IMR-90 (cell line): Measurements from ENCODE around the gene KIF3B. TPM values are rescaled to one million over a fixed set of nuclear protein-coding genes. Genes with fewer than 3 reads are reported as not detected.

Experiments
- ATAC-seq: fragments of 200-7000 bp; cut with Tn5 transposase; 2 replicates; pipeline ENCODE4 v1.9.1; 2020; ENCODE audit warnings: low read depth, mild to moderate bottlenecking, moderate library complexity
- BruUV-seq: library from RNA; stranded (reverse); fragments of 400-500 nt; replicated peaks from 2 replicates; lab custom pipeline; 2021; lab: Mats Ljungman, UMichigan
- CTCF ChIA-PET: fragments of 300-600 bp; formaldehyde crosslinking; extraction: SDS; loops from one replicate; lab custom pipeline; 2021; ENCODE audit warnings: antibody characterized with exemption; lab: Yijun Ruan, JAX
- POLR2A ChIA-PET: fragments of 300-600 bp; sonication (Branson Sonifier 250); formaldehyde crosslinking; loops from one replicate; lab custom pipeline; 2022; ENCODE audit warnings: antibody characterized with exemption; ENCODE audit not compliant: unreplicated experiment; lab: Charles Lee
- DNase-seq: peaks from one replicate; pipeline ENCODE4 v3.0.0; 2013
- H2AFZ ChIP-seq: replicated peaks from 2 replicates; pipeline ENCODE3; 2013; ENCODE audit warnings: low read length, mild to moderate bottlenecking; ENCODE audit not compliant: poor library complexity
- H2AK5ac ChIP-seq: 2 replicates; pipeline ENCODE4 v1.6.1; 2013; ENCODE audit warnings: low read depth, low read length, inconsistent platforms
- H2AK9ac ChIP-seq: replicated peaks from 2 replicates; pipeline ENCODE3; 2013; ENCODE audit warnings: mild to moderate bottlenecking, low read depth, low read length, moderate library complexity; ENCODE audit not compliant: poor library complexity
- H2BK120ac ChIP-seq: 2 replicates; pipeline ENCODE4 v1.6.1; 2013; ENCODE audit warnings: low read depth, low read length, inconsistent platforms
- H2BK15ac ChIP-seq: 3 replicates; pipeline ENCODE4 v1.6.1; 2013; ENCODE audit warnings: low read depth, low read length, inconsistent platforms
- H2BK20ac ChIP-seq: 2 replicates; pipeline ENCODE4 v1.6.1; 2013; ENCODE audit warnings: low read depth, mild to moderate bottlenecking, inconsistent platforms, low read length, moderate library complexity
- H2BK5ac ChIP-seq: 2 replicates; pipeline ENCODE4 v1.6.1; 2013; ENCODE audit warnings: mild to moderate bottlenecking, low read depth, low read length, inconsistent platforms; ENCODE audit not compliant: poor library complexity, severe bottlenecking
- H3K14ac ChIP-seq: replicated peaks from 2 replicates; pipeline ENCODE4 v1.6.1; 2013; ENCODE audit warnings: low read depth, low read length, inconsistent platforms
- H3K18ac ChIP-seq: 2 replicates; pipeline ENCODE4 v1.6.1; 2013; ENCODE audit warnings: low read depth, low read length, control low read depth
- H3K23ac ChIP-seq: 2 replicates; pipeline ENCODE4 v1.6.1; 2013; ENCODE audit warnings: low read depth, low read length, inconsistent platforms
- H3K27ac ChIP-seq: 2 replicates; pipeline ENCODE4 v1.5.1; 2013; ENCODE audit warnings: mild to moderate bottlenecking, control low read depth, low read length; ENCODE audit not compliant: insufficient read depth
- H3K27me3 ChIP-seq: 2 replicates; pipeline ENCODE4 v1.6.1; 2013; ENCODE audit warnings: low read length; ENCODE audit not compliant: control insufficient read depth, insufficient read depth
- H3K36me3 ChIP-seq: 2 replicates; pipeline ENCODE4 v1.6.1; 2013; ENCODE audit warnings: low read length, mixed read lengths; ENCODE audit not compliant: control insufficient read depth, insufficient read depth
- H3K4ac ChIP-seq: 2 replicates; pipeline ENCODE4 v1.6.1; 2013; ENCODE audit warnings: low read depth, low read length, inconsistent platforms
- H3K4me1 ChIP-seq: 2 replicates; pipeline ENCODE4 v1.6.1; 2013; ENCODE audit warnings: low read length, mixed read lengths; ENCODE audit not compliant: control insufficient read depth, insufficient read depth
- H3K4me2 ChIP-seq: 2 replicates; pipeline ENCODE4 v1.6.1; 2013; ENCODE audit warnings: low read depth, mild to moderate bottlenecking, control low read depth, low read length, moderate library complexity
- H3K4me3 ChIP-seq: 2 replicates; pipeline ENCODE4 v1.5.1; 2013; ENCODE audit warnings: low read depth, mild to moderate bottlenecking, control low read depth, low read length, moderate library complexity; ENCODE audit not compliant: insufficient read depth
- H3K56ac ChIP-seq: 2 replicates; pipeline ENCODE4 v1.6.1; 2013; ENCODE audit warnings: low read length, inconsistent platforms; ENCODE audit not compliant: insufficient read depth; ENCODE audit errors: extremely low read depth
- H3K79me1 ChIP-seq, 2 experiments: 2 replicates each; pipeline ENCODE4 v1.6.1; 2013; ENCODE audit warnings: low read length in 2 of 2, inconsistent platforms in 1 of 2, low read depth in 1 of 2
- H3K9ac ChIP-seq: 2 replicates; pipeline ENCODE4 v1.6.1; 2013; ENCODE audit warnings: low read depth, low read length, control low read depth
- H3K9me1 ChIP-seq: 2 replicates; pipeline ENCODE4 v1.6.1; 2013; ENCODE audit warnings: low read length, inconsistent platforms; ENCODE audit not compliant: insufficient read depth
- H3K9me3 ChIP-seq: 2 replicates; pipeline ENCODE4 v1.6.1; 2013; ENCODE audit warnings: low read length; ENCODE audit not compliant: control insufficient read depth, insufficient read depth
- H4K20me1 ChIP-seq: 2 replicates; pipeline ENCODE4 v1.6.1; 2013; ENCODE audit warnings: low read length, inconsistent platforms; ENCODE audit not compliant: insufficient read depth
- H4K5ac ChIP-seq: 2 replicates; pipeline ENCODE4 v1.6.1; 2013; ENCODE audit warnings: mild to moderate bottlenecking, low read depth, low read length, control low read depth
- H4K8ac ChIP-seq, 2 experiments: 2 replicates each; pipeline ENCODE4 v1.6.1; 2013; ENCODE audit warnings: low read depth in 2 of 2, low read length in 2 of 2, control low read depth in 1 of 2, inconsistent platforms in 1 of 2
- H4K91ac ChIP-seq: 2 replicates; pipeline ENCODE4 v1.6.1; 2013; ENCODE audit warnings: low read depth, low read length, inconsistent platforms; ENCODE audit not compliant: insufficient read depth
- CEBPB ChIP-seq: IDR thresholded peaks from 2 replicates; pipeline ENCODE4 v1.6.1; 2012; ENCODE audit warnings: low read depth, low read length, improper control_type of control experiment
- MAFK ChIP-seq: IDR thresholded peaks from 2 replicates; pipeline ENCODE4 v1.6.1; 2012; ENCODE audit warnings: low read depth, low read length, improper control_type of control experiment
- NFE2L2 ChIP-seq: fragments of 150-350 bp; IDR thresholded peaks from 2 replicates; pipeline ENCODE4 v1.6.1; 2016; ENCODE audit warnings: low read depth, mild to moderate bottlenecking, low read length
- RFX5 ChIP-seq: IDR thresholded peaks from 2 replicates; pipeline ENCODE4 v1.8.0; 2012; ENCODE audit warnings: low read depth, mild to moderate bottlenecking, low read length, moderate library complexity
- WGBS, 2 experiments: methylation state at CpG; one replicate each; pipeline versions ENCODE4 v1.1.5 to v1.1.7; 2013; ENCODE audit warnings: missing lambda C conversion rate in 2 of 2; ENCODE audit not compliant: insufficient read length in 1 of 2; ENCODE audit errors: extremely low coverage in 2 of 2; 5-methylcytosine and 5-hydroxymethylcytosine counted together
- dilution Hi-C: fragments of 300-500 bp; cut with HindIII; formaldehyde crosslinking; loops from one replicate; pipeline ENCODE4 v1.14.3; 2018; ENCODE audit warnings: low sequenced_read_pairs; ENCODE audit not compliant: unreplicated experiment
- in situ Hi-C: fragments of 300-500 bp; cut with MboI; formaldehyde crosslinking; loops from 3 replicates; pipeline ENCODE4 v1.14.3; 2019; ENCODE audit warnings: low sequenced_read_pairs, inconsistent platforms, mixed read lengths
- intact Hi-C: fragments of 100-400 bp; cut with micrococcal nuclease; formaldehyde crosslinking; loops from 2 replicates; pipeline ENCODE4 v1.10.0; 2022
- polyA plus RNA-seq, 3 experiments: library from polyadenylated mRNA; depleted of rRNA; stranded (reverse); fragments of >200 nt; gene quantifications; 2 replicates each; pipeline ENCODE4 v1.2.3, GENCODE V29; 2012; ENCODE audit warnings: low replicate concordance in 1 of 3
- total RNA-seq: library from RNA; depleted of rRNA; stranded (reverse); fragments of >200 nt; gene quantifications from 2 replicates; pipeline ENCODE4 v1.2.3, GENCODE V29; 2012
- TF ChIP-seq, protein P1 (sequence below): fragments of 150-350 bp; IDR thresholded peaks from 2 replicates; pipeline ENCODE4 v1.6.1; 2016; ENCODE audit warnings: low read depth, mild to moderate bottlenecking, low read length, moderate library complexity, borderline replicate concordance
- TF ChIP-seq, protein P2 (sequence below): fragments of 150-350 bp; IDR thresholded peaks from 2 replicates; pipeline ENCODE4 v1.6.1; 2017; ENCODE audit warnings: mild to moderate bottlenecking, antibody characterized with exemption, low read length, low read depth

KIF3B gene
- total and polyA plus RNA-seq, 2 of the 4 experiments (the other 2 are of a cell fraction) = 17.1 to 28.1 TPM

DNA sequence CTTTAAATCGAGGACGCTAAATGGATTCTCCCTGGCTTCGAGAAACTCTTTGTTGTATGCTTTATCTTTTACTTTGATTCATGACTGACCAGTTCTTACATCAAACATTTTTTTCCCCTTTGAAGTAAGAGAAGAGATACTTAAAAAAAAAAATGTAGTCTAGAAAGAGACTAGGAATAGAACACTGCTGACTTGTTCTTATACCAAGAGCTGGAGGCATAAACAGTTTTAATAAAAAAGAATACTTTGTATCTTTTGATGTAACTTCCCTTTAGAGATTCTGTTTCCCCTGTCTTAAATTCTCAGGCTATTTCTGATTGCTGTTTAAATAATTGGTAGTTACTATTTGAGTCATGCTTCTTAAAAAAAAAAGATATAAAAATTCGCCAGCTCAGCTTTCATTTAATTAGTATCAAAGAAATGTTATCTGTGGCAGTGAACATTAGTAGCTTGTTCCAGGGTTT lies 85.5 kb downstream of the KIF3B start:
- dilution Hi-C loops (no loop called here), in situ Hi-C loops (no loop called here), intact Hi-C loops (loop anchor here (5.0 kb wide), 1 partner anchor 34 kb away; no protein-coding TSS in a partner anchor)
- ChIA-PET CTCF (interaction anchor here (0.6 kb wide), 1 partner anchor 81 kb away, joined by 3 read pairs; no protein-coding TSS in a partner anchor), POLR2A (no interaction called here)
- H3K4me3 ChIP-seq = no peak overlapping the region
- H3K4ac ChIP-seq = no peak overlapping the region
- H3K36me3 ChIP-seq = peaks cover 1% of the 10 kb centered on the region; the same call in 1 of the 2 replicates
- peaks cover 89% of the 10 kb centered on the region for H4K20me1 ChIP-seq
- no TSS peak for BruUV-seq
- peak overlapping the region; percentile 34; the same call in 1 of the 2 replicates for H3K4me2 ChIP-seq
- no CpG with 5 or more reads among the region's 4 CpGs for WGBS, 2 experiments
- no peak for ATAC-seq
- no peak overlapping the region for H3K56ac ChIP-seq
- no peak overlapping the region for H2BK20ac ChIP-seq
- H3K4me1 ChIP-seq = peaks cover 8% of the 10 kb centered on the region
- no peak overlapping the region for H2BK15ac ChIP-seq
- H3K27me3 ChIP-seq = no peaks in the 10 kb centered on the region
- peaks cover 29% of the 10 kb centered on the region for H3K9me1 ChIP-seq
- H4K91ac ChIP-seq = no peak overlapping the region
- no peak overlapping the region for H2AK5ac ChIP-seq
- H3K14ac ChIP-seq = no peak overlapping the region
- peaks cover 14 to 64% of the 10 kb centered on the region in 2 experiments for H3K79me1 ChIP-seq
- H4K5ac ChIP-seq = no peak overlapping the region
- no peak overlapping the region for H2BK120ac ChIP-seq
- H2AK9ac ChIP-seq = no peak overlapping the region
- H3K9me3 ChIP-seq = no peaks in the 10 kb centered on the region
- H4K8ac ChIP-seq = no peak overlapping the region
- H2BK5ac ChIP-seq = no peak overlapping the region
- no peak overlapping the region for H3K9ac ChIP-seq
- H2AFZ ChIP-seq = no peak overlapping the region
- H3K27ac ChIP-seq = no peak overlapping the region
- TF ChIP-seq RFX5 = no peak
- TF ChIP-seq CEBPB = no peak
- TF ChIP-seq MAFK = peak; percentile 56; the same call in 1 of the 2 replicates
- no peak for TF ChIP-seq NFE2L2
- TF ChIP-seq, protein P1, sequence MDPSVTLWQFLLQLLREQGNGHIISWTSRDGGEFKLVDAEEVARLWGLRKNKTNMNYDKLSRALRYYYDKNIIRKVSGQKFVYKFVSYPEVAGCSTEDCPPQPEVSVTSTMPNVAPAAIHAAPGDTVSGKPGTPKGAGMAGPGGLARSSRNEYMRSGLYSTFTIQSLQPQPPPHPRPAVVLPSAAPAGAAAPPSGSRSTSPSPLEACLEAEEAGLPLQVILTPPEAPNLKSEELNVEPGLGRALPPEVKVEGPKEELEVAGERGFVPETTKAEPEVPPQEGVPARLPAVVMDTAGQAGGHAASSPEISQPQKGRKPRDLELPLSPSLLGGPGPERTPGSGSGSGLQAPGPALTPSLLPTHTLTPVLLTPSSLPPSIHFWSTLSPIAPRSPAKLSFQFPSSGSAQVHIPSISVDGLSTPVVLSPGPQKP = no peak
- TF ChIP-seq, protein P2, sequence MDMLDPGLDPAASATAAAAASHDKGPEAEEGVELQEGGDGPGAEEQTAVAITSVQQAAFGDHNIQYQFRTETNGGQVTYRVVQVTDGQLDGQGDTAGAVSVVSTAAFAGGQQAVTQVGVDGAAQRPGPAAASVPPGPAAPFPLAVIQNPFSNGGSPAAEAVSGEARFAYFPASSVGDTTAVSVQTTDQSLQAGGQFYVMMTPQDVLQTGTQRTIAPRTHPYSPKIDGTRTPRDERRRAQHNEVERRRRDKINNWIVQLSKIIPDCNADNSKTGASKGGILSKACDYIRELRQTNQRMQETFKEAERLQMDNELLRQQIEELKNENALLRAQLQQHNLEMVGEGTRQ = no peak
- no peak overlapping the region for H3K18ac ChIP-seq
- DNase-seq = peak; percentile 35
- no peak overlapping the region for H3K23ac ChIP-seq
